Measurements from ENCODE around the gene ACTL6A.

Gene ACTL6A

GRCh38 chr3:179591313-179591712 lies 28.6 kb downstream of the ACTL6A start:
- no peak for DNase-seq

DNA sequence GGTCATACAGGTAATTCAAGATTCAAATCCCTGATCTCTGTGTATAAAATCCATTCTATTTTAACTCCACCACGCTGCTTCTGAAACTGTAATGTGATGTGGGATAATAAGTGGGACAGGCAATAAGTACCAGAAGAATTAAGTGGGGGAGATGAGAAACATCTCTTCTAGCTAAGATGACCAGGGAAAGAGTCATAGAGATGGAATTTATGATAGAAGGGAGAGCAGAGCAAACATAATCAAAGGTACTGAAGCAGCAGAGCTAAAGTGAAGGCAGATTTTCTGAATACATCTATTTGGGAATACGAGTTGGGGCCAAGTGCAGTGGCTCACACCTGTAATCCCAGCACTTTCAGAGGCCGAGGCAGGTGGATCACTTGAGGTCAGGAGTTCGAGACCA lies 36.8 kb downstream of the ACTL6A start:
- no peak for DNase-seq

DNA sequence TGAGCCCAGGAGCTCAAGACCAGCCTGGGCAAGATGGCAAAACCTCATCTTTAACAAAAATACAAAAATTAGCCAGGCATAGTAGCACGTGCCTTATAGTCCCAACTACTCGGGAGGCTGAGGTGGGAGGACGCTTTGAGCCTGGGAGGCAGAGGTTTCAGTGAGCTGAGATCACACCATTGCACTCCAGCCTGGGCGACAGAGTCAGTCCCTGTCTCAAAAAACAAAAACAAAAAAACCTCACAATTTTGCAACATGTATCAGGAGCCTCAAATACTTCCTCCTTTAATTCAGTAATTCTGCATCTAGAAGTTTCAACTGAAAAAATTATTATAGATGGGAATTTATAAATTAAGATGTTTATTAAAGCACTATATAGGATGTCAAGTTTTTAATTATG lies 40.6 kb downstream of the ACTL6A start:
- DNase-seq = no peak

GRCh38 chr3:179603831-179604230 lies 41.1 kb downstream of the ACTL6A start:
- peak; percentile 17 for DNase-seq

DNA sequence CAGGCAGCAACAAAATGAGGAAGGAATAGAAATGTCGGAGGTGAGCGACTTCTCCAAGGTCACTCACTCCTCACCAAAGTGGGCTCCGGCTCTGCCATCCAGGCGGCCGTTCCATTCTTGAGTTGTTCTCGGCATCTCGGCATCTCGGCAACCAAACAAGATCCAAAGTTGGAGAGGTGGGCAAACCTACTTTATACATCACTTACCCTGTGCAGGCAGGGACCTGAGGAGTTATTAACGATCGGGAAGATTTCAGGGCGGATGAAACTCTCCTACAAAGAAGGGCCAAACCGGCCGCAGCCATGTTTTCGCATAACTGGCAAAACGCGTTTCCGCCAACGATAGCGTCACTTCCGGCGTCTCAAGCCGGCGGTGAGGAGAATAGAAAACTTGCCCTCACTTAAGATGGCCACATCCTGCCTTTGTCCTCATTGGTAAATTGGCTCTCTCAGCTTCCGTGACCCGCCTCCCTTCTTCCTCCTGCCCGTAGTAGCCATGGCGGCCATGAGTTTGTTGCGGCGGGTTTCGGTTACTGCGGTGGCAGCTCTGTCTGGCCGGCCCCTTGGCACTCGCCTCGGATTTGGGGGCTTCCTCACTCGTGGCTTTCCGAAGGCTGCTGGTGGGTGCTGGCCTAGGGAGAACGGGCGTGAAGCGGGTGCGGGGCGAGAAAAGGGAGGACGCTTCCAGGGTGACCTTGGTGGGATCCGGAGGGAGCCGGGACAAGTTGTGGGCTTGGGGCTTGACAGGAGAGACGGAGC lies 41.8 kb downstream of the ACTL6A start, which contains the start of the genes MRPL47 and NDUFB5:
MRPL47 (minus strand) TSS at position 318 of the 758 bp plus-strand sequence; CDS start at position 304, 14 bp downstream.
NDUFB5 (plus strand) TSS at position 474 of the 758 bp plus-strand sequence; CDS start at position 496, 22 bp downstream.
- DNase-seq = peak; percentile 96

DNA sequence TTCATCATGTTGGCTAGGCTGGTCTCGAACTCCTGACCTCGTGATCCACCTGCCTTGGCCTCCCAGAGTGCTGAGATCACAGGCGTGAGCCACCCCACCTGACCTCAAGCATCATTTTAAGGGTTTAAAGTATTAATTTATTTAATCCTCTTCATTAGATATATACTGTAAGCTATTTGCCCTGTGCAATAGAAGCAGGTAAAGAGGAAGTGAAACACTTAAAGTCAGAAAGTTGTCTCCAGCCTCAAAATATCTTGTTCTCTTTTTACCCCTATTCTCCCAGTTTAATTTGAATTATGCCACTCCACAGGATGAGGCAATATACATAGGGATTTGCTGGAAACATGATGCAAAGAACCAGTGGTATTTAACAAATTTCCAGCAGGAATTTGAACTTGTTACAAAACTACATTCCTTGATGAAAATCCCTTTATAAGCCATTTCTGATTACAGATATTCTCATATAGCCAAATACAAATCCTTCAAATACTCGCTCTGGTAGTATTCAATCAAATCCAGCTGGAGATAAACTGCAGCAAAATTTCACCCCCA lies 43.9 kb downstream of the ACTL6A start:
- DNase-seq = no peak

DNA sequence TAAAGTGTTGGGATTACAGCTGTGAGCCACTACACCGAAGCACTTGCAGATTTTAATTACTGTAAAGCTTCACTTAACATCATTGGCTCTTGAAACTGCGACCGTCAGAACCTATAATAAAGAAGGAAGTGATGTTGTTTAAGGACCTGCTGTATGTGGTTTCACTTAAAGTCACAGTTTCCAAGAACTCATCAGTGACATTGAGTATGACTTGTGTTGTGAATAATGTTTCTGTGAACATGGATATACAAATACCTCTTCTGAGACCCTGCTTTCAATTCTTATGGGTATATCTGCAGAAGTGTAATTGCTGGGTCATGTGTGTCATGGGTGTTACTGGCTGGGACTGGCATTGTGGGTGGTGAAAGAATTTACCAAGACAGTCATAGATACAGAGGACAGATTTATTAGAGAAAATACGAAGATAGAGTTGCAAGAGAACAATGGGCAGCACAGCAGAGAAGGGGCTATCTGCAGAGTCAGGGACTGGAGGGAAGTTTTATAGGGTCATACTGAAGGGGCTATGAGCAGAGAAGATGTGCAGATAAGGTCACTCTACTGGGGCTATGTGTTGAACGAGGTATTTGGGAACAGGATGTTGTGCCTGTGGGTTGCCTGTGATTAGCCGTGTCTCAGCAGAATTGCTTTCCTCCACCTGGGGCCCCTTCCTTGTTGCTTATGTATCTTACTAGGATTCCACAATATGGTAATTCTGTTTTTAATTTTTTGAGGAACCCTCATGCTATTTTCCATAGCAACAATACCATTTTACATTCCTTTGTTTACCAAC lies 46.4 kb downstream of the ACTL6A start:
- peak; percentile 2 for DNase-seq

DNA sequence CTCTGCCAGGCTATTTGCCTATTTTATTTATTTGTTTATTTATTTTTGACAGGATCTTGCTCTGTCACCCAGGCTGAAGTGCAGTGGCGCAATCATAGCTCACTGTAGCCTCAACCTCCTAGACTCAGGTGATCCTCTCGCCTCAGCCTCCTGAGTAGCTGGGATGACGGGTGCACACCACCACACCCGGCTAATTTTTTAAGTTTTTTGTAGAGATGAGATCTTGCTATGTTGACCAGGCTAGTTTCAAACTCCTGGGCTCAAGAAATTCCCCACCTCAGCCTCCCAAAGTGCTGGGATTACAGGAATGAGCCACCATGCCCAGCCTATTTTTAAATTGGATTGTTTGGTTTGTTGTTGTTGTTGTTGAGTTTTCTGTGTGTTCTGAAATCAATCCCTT lies 47.3 kb downstream of the ACTL6A start:
- no peak for DNase-seq

DNA sequence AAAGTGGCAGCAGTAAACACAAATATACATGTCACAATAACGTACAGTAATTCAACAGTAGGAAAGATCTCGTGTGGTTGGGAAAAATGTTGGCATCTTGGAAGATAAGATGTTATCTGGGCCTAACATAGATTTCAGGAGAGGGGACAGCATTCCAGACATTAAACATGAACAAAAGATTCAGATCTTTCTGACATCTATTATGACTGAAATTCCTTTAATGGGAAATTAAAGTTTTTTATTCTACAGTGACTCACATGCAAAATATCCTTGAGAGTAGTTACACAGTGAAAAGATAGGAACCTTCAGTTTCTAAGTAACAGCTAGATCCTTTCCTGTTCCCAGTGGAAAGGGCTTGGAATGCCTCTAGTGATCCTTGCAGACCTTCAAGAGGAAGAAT lies 51.1 kb downstream of the ACTL6A start:
- no peak for DNase-seq

DNA sequence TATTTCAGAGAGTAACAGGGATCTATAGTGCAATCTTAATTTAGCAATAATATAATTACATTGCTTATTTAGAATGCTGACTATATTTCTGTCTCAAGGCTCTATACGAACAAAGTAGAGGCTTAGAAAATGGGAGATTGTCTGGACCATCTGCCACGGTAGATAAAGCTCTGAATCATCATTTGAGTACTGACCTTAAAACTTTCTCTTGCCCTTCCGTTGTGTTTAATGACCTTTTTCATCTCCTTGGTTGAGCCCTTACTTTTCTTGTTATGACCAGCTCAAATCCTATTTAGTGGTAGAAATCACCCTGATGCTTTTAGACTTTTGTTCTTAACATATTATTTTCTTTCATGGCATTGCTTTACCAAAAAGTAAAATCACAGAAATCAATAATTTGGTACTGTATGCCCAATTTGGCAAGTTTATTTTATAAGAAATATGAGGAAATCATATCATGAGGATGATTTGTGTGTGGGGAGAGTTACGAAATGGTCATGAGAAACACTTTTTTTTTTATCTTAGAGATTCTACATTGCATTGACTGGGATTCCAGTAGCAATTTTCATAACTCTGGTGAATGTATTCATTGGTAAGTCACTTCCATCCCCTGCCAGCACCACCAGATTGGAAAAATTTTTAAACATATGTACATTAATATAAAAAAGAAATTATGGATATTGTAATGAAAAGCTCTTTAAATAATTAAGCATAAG lies 52.9 kb downstream of the ACTL6A start:
- DNase-seq = no peak

DNA sequence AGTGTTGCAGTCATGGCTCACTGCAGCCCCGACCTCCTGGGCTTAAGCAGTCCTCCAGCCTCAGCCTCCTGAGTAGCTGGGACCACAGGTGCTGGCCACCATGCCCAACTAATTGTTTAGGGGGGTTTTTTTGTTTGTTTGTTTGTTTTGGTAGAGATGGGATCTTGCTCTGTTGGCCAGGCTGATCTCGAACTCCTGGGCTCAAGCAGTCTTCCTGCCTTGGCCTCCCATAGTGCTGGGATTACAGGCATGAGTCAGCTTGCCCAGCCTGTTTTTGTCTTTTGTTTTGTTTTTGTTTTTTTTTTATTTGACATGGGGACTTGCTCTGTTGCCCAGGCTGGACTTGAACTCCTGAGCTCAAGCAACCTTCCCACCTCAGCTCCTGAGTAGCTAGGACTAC lies 59.3 kb downstream of the ACTL6A start:
- DNase-seq = no peak

DNA sequence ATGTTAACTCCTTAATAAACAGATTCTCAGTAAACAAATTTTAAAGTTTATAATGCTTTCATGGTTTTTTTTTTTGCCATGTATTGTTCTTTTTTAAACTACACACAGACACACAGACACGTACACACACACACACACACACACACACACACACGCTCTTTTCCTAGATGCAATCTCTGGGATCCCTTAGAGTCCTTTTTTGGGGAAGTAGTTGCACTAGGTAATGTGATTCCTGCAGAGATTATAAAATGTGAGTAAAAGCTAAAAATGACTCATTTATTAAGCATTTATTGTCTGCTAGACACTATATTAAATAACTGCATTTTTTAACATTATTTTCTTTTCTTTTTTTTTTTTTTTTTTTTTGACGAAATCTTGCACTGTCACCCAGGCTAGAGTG lies 61.7 kb downstream of the ACTL6A start:
- no peak for DNase-seq

- DNase-seq = no peak
These were observed 68.2 kb downstream of the ACTL6A start for GRCh38 chr3:179630753-179631451.

Data from NCI-H2227 treated with DMSO at 0.1 percent for 48 hours (cell line).